Measurements from ENCODE around the gene PAIP1.
"Not testable (repeated sequence)": the region's sequence is repeated elsewhere in the genome, so short reads cannot be mapped to it uniquely, and the experiment has no call there.

PAIP1 gene

GRCh38 chr5:43515678-43516048 lies 41.2 kb downstream of the PAIP1 start:
- no peak for DNase-seq (ENCODE audit: low read depth)

- DNase-seq (ENCODE audit: low read depth): peak; percentile 96
These were observed 41.8 kb downstream of the PAIP1 start, which contains the start of gene C5orf34 for GRCh38 chr5:43514816-43515677. Gene C5orf34 (minus strand): TSS chr5:43515148. CDS start chr5:43509339, 5,809 bp downstream.

GRCh38 chr5:43514471-43514815 lies 42.4 kb downstream of the PAIP1 start:
- DNase-seq (ENCODE audit: low read depth): peak; percentile 93

- DNase-seq (ENCODE audit: low read depth): peak; percentile 14
These were observed 42.9 kb downstream of the PAIP1 start for GRCh38 chr5:43514025-43514424.

- DNase-seq (ENCODE audit: low read depth): not testable (repeated sequence)
These were observed 45.8 kb downstream of the PAIP1 start for GRCh38 chr5:43511062-43511461.

- no peak for DNase-seq (ENCODE audit: low read depth)
These were observed 58.3 kb downstream of the PAIP1 start for GRCh38 chr5:43498581-43498980.

GRCh38 chr5:43497311-43498104 lies 59.4 kb downstream of the PAIP1 start:
- no peak for DNase-seq (ENCODE audit: low read depth)

- no peak for DNase-seq (ENCODE audit: low read depth)
These were observed 65.6 kb downstream of the PAIP1 start for GRCh38 chr5:43491326-43491725.

GRCh38 chr5:43486353-43486752 lies 70.5 kb downstream of the PAIP1 start:
- no peak for DNase-seq (ENCODE audit: low read depth)

GRCh38 chr5:43485406-43485805 lies 71.5 kb downstream of the PAIP1 start:
- DNase-seq (ENCODE audit: low read depth): peak; percentile 6

- DNase-seq (ENCODE audit: low read depth): peak; percentile 87
These were observed 72.6 kb downstream of the PAIP1 start for GRCh38 chr5:43484106-43484849.

GRCh38 chr5:43483298-43484105 lies 73.4 kb downstream of the PAIP1 start, which contains the start of gene TMEM267:
Gene TMEM267 (minus strand): TSS chr5:43483865. CDS start chr5:43453969, 29,896 bp downstream.
- DNase-seq (ENCODE audit: low read depth): peak; percentile 95

GRCh38 chr5:43482490-43483297 lies 74.2 kb downstream of the PAIP1 start:
- DNase-seq (ENCODE audit: low read depth): peak; percentile 19

Measured in iris pigment epithelial cell (primary cell).